ENCODE measurements around the gene BLZF1.
"Not testable (repeated sequence)": the region's sequence is repeated elsewhere in the genome, so short reads cannot be mapped to it uniquely, and the experiment has no call there.

Gene BLZF1

DNA sequence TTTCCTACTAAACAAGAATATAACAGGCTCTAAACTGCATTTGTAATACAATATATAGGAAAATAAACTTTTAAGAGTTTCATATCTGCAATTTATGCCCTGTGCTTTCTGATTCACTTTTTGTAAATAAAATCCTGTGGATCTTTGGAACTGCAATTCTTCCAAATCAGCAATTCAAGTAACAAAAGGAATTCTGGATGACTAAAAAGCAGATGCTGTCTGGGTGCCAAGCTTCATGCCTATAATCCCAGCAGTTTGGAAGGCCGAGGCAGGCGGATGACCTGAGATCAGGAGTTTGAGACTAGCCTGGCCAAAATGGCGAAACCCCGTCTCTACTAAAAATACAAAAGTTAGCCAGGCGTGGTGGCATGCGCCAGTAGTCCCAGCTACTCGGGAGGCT, 6.7 kb upstream of the BLZF1 start:
- DNase-seq = peak; percentile 23

DNA sequence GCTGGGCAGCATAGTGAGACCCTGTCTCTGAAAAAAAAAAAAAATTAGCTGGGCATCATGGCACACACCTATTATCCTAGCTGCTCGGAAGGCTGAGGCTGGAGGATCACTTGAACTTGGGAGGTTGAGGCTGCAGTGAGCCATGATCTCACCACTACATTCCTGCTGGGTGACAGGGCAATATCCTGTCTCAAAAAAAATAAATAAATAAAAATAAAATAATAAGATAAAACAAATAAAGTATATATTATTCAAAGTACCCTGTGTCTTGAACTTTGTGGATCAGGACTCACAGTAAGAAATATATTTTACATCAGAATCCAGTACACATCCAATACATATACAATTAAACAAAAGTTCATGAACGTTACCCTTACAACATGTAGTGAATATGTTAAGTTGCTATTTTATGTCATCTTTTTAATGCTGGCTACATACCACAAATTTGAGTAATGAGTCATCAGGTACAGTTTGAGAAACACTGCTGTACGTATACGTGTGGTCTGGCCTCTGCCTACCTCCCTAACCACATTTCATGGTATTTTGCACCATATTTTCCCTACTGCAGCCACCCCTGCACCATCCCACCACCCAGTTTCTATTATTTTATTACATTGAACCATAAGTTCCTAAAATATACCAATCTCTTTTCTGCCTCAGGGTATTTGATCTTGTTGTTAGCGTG, 4.8 kb upstream of the BLZF1 start:
- peak; percentile 93 for DNase-seq

DNA sequence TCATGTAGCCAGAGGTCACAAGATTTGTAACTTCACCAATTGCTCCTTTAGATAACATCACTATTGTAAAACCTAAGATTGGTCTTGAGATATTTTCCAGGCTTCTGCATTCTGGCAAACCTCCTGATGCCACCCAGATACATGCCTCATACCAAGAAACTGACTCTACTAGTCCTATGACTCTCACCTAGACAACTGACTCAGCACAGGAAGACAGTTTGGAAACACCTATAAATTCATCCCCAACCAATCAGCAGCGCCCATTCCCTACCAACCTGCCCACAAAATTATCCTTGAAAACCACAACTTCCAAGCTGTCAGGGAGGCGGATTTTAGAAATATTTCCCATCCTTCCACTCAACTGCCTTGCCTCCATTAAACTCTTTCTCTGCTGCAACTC, 3.0 kb upstream of the BLZF1 start:
- DNase-seq = no peak

DNA sequence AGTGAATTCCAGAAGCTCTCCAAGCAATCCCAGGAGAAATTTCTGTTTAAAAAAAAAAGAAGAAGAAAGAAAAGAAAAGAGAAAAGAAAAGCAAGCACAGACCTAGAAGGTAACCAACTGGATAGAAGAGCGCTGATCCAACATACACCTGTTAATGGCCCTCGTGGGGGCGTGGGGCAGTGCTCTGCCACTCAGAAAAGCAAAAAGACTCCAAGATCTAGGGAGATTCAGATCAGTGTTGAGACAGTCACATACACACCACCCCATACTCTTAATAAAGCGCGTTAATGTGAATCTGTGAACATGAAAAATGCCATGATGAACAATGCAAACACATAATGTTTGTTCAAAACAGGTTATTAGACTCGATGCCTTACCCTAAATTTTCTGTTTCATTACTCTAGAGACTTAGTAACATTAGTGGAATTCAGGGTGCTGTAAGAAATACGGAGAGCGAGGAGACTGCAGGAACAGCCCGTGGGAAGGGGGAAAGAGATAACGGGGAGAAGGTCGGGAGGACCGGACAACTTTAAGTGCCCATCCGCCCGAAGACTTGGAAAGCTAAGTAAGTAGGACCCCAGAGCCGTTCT, 804 bp upstream of the BLZF1 start:
- DNase-seq = no peak

DNA sequence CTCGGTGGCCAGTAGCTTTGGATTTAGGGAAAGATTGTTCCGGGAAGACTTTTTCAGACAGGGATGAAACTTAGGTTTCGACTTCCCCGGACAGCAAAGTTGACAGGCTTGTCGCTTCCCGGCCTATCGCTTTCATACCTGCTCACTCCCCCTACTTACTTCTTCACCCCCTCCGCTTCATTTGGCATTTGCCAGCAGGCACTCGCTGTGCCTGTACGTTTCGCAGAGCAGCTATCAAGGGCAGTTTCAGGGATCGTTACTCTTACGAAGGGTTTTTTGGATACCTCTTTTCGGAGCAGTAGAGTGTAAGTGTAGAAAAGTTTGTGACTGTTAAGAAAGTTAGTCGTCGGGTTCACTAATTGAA, 393 bp downstream of the BLZF1 start:
- DNase-seq = no peak

DNA sequence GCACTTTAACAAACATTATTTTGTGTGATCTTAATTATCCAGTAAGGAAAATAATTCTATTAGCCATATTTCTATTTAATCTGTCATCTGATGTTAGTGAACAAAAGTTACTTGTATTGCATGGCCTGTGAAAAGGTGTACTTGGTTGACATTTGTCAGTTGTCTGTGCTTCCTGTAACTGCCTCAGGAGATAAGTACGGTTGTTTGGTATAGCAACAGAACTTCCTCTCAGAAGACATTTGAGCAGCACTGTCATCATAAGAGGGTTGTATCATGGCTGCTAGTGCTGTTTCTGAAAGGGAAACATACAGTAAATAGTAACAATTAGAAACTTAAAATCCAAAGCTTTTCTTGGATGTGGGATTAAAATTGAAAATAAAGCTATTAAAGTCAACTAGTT, 3.4 kb downstream of the BLZF1 start:
- DNase-seq = no peak

DNA sequence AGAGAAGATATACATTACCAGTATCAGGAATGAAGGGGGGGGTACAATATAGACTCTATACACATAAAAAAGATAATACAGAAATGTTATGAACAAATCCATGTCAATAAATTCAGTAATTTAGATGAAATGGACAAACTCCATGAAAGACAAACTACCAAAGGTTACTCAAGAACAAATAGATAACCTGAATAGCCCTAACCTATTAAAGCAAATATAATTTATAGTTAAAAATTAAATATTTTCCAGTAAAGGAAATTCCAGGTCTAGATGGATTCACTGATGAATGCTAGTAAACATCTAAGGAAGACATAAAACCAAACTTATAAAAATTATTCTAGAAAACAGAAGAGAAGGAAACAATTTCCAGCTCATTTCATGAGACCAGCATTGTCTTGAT, 13.2 kb downstream of the BLZF1 start:
- no peak for DNase-seq

DNA sequence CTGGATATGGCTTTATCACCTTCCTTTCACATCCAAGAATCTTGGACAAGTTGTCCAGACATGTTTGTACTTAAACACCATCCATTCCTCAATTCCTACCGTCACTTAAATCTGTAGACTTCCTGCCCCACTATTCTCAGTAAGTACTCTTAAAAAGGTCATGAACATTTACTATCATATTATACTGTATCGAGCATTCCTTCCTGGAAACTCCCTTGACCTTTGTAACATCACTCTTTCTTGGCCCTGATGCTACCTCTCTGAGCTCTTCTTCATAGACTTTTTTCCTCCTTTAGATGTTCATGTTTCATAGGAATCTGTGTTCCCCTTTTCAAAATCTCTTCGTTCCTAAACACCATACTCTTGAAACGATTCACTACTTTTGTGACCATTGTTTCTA, 15.5 kb downstream of the BLZF1 start:
- DNase-seq = no peak

DNA sequence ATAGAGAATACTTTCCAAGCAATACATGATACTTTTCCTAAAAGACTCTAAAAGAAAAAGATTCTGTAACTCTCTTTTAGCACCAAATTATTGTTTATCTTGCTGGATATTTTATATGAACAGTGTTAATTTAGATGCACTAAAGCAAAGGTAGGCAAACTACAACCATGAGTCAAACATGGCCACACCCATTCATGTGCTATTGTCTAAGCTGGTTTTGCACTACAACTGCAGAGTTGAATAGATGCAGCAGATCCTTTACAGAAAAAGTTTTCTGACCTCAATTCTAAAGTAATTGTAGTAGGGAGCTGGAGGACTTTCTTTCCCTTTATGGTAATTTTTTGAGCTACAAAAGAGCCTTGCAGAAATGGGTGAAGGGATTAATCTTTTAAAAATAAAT, 19.4 kb downstream of the BLZF1 start:
- no peak for DNase-seq

DNA sequence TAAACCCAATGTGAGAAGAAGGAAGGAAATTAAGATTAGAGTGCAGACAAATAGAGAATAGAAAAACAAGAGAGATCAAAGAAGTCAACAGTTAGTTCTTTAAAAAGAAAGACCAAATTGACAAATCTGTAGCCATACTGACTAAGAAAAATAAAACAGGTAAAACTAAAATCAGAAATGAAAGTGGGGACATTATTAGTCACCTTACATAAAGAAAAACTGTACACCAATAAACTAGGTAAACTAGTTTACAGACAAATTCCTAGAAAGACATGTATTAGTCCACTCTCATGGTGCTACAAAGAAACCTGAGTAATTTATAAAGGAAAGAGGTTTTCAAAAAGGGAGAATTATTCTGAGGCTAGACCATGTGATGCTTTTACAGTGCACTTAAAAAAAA, 22.3 kb downstream of the BLZF1 start:
- no peak for DNase-seq

DNA sequence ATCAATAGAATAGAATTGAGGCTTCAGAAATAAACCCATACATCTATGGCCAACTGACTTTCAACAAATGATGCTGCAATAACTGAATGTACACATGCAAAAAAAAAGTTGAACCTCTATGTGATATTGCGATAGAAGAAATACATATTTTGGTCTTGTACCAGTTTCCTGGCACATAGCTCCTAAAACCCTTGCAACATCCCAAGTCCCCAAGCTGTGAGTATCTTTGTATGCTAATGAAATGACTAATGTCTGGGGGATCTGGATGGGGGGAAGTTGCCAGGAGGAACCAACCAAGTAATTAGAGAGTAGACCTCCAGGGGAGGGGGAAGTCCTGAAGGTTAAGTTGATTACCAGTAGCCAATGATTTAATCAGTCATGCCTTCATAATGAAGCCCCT, 24.4 kb downstream of the BLZF1 start:
- peak; percentile 2 for DNase-seq

DNA sequence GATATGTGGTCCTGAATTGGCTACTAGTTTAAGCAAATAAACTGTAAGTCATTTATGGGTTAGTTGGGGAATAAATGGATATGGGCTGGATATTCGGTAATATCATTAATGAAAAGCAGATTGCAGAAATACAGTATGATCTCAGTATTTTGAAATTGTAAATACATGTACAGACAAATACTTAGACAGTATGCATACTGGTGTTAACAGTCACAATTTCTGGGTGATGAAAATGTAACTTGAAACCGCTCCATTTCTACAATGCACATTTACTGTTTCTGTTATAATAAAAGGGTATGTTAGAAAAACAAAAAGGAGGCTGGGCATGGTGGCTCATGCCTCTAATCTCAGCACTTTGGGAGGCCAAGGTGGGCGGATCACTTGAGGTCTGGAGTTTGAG, 28.0 kb downstream of the BLZF1 start:
- DNase-seq = peak; percentile 9

DNA sequence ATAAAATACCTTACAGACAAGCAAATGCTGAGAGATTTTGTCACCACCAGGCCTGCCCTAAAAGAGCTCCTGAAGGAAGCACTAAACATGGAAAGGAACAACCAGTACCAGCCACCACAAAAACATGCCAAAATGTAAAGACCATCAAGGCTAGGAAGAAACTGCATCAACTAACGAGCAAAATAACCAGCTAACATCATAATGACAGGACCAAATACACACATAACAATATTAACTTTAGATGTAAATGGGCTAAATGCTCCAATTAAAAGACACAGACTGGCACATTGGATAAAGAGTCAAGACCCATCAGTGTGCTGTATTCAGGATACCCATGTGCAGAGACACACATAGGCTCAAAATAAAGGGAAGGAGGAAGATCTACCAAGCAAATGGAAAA, 34.6 kb downstream of the BLZF1 start:
- not testable (repeated sequence) for DNase-seq

DNA sequence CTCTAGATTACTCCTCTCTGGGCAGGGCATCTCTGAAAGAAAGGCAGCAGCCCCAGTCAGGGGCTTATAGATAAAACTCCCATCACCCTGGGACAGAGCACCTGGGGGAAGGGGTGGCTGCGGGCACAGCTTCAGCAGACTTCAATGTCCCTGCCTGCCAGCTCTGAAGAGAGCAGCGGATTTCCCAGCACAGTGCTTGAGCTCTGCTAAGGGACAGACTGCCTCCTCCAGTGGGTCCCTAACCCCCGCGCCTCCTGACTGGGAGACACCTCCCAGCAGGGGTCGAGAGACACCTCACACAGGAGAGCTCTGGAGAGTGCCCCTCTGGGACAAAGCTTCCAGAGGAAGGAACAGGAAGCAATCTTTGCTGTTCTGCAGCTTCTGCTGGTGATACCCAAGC, 40.3 kb downstream of the BLZF1 start:
- DNase-seq = not testable (repeated sequence)

DNA sequence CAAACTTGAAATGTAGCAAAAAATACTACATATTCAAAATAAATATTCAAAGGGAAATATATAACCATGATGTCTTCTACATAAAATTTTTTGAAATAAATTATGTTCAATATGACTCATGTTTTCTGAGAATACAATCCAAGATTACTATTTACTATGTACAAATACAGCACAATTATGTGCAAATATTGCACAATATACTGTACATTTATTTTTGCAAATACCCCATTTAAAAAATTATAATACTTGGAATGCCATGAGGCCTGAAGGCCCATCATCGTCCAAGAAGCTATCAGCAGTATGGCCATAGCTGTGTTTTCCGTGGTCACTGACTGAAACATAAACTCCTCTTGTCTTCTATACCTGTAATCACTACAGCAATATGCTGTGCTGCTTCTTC, 47.0 kb downstream of the BLZF1 start:
- DNase-seq = no peak

DNA sequence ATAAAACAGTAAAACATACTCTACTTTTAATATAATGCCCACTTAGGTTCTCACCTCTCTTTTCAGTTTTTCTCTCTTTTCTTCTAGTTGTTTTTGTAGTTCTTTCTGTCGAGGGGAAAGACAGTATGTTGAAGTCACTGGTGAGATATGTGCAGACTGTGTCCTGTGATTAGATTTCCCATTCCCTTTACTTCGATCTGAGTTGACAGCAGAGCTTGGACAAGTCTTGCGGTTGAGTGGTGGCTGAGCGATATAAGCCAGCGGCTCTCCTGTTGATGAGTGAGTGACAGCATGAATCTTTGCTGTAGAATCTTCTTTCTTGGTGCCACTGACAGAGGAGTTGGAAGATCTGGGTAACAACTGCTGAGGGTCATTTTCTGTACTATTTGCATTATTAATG, 53.3 kb downstream of the BLZF1 start:
- DNase-seq = no peak

DNA sequence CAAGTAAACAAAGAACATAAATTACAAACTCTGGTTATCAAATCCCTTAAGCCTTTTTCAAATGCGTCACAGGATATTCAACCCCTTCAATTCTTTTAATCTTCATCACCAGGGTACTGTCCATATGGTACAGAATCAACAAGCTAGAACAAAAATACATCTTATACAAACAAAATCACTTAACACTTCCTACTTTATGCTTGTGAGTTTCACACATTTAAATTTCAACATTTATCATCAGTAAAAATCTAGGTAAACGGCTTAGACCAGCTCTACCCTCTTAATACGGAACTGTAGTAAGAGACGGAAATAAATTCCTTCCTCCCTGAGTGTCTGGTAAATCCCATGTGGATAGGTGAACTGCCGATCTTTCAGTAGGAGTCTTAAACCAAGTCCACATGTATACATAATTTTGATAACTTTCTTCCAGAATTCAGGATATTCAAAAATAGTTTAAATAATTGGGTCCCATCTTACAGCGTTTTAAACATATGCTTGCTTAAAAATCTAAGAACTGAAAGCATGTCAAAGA, 58.2 kb downstream of the BLZF1 start:
- DNase-seq = no peak

DNA sequence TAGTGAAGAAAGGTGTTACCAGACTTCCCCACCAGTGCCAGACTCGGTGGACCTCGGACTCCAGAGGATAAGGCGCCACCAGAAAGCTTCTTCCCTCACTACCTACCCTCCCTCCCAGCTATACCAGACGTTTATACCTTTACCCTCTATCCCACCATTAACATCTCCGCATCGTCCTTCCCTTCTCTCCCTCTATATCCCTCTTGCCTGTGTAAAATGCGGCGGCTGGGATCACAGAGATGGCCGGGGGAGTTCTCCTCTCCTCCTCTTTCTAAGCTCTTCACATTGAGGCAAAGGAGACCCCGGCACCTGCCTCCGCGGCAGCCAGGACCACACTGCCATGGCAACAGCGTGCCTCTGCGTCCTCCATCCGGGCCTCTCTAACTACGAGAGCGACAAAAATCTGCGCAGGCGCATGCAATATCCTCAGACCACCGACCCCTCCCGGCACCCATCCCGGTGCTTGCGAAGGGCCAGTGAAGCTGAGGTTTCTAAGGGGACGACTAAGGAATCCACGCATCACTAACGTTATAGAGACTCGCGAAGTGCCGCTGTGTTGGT, 59.2 kb downstream of the BLZF1 start, which contains the start of gene CCDC181:
CCDC181 (minus strand) TSS at position 394 of the 561 bp plus-strand sequence. CDS start 2,547 bp downstream, outside the sequence.
- peak; percentile 74 for DNase-seq
